CD4-positive, alpha-beta T cell treated with Interleukin-10 for 1 hour (primary cell): Measurements from ENCODE around the gene MYH16.
"Not testable (repeated sequence)": the region's sequence is repeated elsewhere in the genome, so short reads cannot be mapped to it uniquely, and the experiment has no call there.

Source experiments
- DNase-seq: peaks from one replicate; pipeline ENCODE4 v3.0.0-alpha.2; 2020

MYH16 gene

GRCh38 chr7:99272476-99273045 lies at the start of gene MYH16:
TSS of gene MYH16 (plus strand) at chr7:99272839.
- no peak for DNase-seq

GRCh38 chr7:99224263-99224898 lies 48.3 kb upstream of the MYH16 start:
- not testable (repeated sequence) for DNase-seq

- no peak for DNase-seq
These were observed 47.8 kb upstream of the MYH16 start for GRCh38 chr7:99224899-99225265.

GRCh38 chr7:99229234-99229633 lies 43.4 kb upstream of the MYH16 start:
- no peak for DNase-seq

- DNase-seq = no peak
These were observed 40.4 kb upstream of the MYH16 start for GRCh38 chr7:99232082-99232770.

GRCh38 chr7:99232955-99233354 lies 39.7 kb upstream of the MYH16 start:
- not testable (repeated sequence) for DNase-seq

GRCh38 chr7:99234185-99234584 lies 38.5 kb upstream of the MYH16 start:
- no peak for DNase-seq

GRCh38 chr7:99235925-99236324 lies 36.7 kb upstream of the MYH16 start:
- no peak for DNase-seq

GRCh38 chr7:99237876-99238275 lies 34.8 kb upstream of the MYH16 start:
- not testable (repeated sequence) for DNase-seq

- no peak for DNase-seq
These were observed 33.9 kb upstream of the MYH16 start for GRCh38 chr7:99238558-99239341.

GRCh38 chr7:99242682-99243081 lies 30.0 kb upstream of the MYH16 start:
- no peak for DNase-seq

- DNase-seq = no peak
These were observed 28.8 kb upstream of the MYH16 start for GRCh38 chr7:99243751-99244337.

- no peak for DNase-seq
These were observed 27.7 kb upstream of the MYH16 start for GRCh38 chr7:99244939-99245338.

- DNase-seq = no peak
These were observed 24.1 kb upstream of the MYH16 start for GRCh38 chr7:99248391-99249095.

- no peak for DNase-seq
These were observed 22.6 kb upstream of the MYH16 start for GRCh38 chr7:99249985-99250575.

GRCh38 chr7:99252166-99252895 lies 20.3 kb upstream of the MYH16 start:
- no peak for DNase-seq

GRCh38 chr7:99253369-99253768 lies 19.3 kb upstream of the MYH16 start:
- no peak for DNase-seq

GRCh38 chr7:99254390-99254789 lies 18.2 kb upstream of the MYH16 start:
- no peak for DNase-seq

GRCh38 chr7:99255463-99255862 lies 17.2 kb upstream of the MYH16 start:
- DNase-seq = no peak

- no peak for DNase-seq
These were observed 15.6 kb upstream of the MYH16 start for GRCh38 chr7:99257065-99257464.

- DNase-seq = no peak
These were observed 15.0 kb upstream of the MYH16 start for GRCh38 chr7:99257675-99258074.
